GM23248 (cell line): ENCODE data around the gene RNF145.

Source experiments
- EZH2 ChIP-seq: fragments of 200-600 bp; sonication (generic); IDR thresholded peaks from 2 replicates; pipeline ENCODE4 v1.6.1; 2018; ENCODE audit warnings: antibody characterized with exemption, mild to moderate bottlenecking; ENCODE audit not compliant: insufficient read depth, poor library complexity, severe bottlenecking
- EZH2phosphoT487 ChIP-seq: fragments of 200-600 bp; sonication (generic); IDR thresholded peaks from 2 replicates; pipeline ENCODE4 v1.6.1; 2018; ENCODE audit warnings: antibody characterized with exemption, moderate library complexity, mild to moderate bottlenecking, low read depth; ENCODE audit not compliant: insufficient read depth

- TF ChIP-seq EZH2, result no peak
- TF ChIP-seq EZH2phosphoT487, result no peak
These were observed 78.5 kb downstream of the RNF145 start for GRCh38 chr5:159130871-159131270.
